Measurements from ENCODE around the gene XKR8.

The XKR8 gene

DNA sequence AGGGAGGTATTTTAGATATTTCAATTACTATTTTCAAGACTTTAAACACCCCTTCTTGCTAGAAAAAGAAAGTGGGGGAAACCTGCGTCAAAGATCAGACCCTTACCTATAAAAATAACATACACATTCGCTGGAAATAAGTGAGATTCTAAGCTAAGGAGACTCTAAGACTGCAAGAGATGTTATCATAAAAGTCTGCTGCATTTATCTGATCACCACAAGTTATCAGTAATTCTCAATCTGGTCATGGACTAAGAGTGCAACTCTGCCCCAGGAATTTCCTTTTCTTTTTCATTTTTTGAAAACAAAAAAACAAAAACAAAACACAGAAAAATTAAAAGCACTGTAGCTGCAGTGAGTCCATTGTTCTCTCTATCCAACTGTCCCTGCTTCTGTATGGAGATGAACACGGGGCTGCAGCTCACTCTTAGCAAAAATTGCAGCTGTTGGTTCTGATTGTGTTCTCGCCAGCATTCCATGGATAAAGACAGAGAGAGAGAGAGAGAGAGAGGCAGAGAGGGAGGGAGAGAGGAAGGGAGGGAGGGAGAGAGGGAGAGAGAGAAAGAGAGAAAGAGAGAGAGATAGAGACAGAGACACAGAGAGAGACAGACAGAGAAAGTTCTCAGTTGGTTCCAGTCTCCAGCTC lies 14.1 kb downstream of the XKR8 start:
- peaks cover 4% of the 10 kb centered on the region for H3K4me1 ChIP-seq (ENCODE audit: insufficient read depth, insufficient read length)
- no peak for TF ChIP-seq YY1 (IDR thresholded peaks at IDR 0.05; ENCODE audit: insufficient read depth, insufficient read length)
- TF ChIP-seq ZNF274 (IDR thresholded peaks at IDR 0.05; ENCODE audit: low read depth, low read length): no peak
- no peak for TF ChIP-seq SUZ12 (IDR thresholded peaks at IDR 0.05; ENCODE audit: extremely low read depth, insufficient read depth, insufficient read length)
- no peak overlapping the region for H3K4me3 ChIP-seq (ENCODE audit: insufficient read length, low read depth)
- H3K9ac ChIP-seq (ENCODE audit: insufficient read length, low read depth): no peak overlapping the region
- DNase-seq (ENCODE audit: low read depth, low spot score): no peak
- no peaks in the 10 kb centered on the region for H3K9me3 ChIP-seq (ENCODE audit: insufficient read depth, low read length)
- no peaks in the 10 kb centered on the region for H3K27me3 ChIP-seq (ENCODE audit: insufficient read depth, insufficient read length)
- H3K36me3 ChIP-seq (ENCODE audit: insufficient read depth, insufficient read length, low read length): peaks cover 64% of the 10 kb centered on the region

- no peak for TF ChIP-seq ZNF274 (IDR thresholded peaks at IDR 0.05; ENCODE audit: low read depth, low read length)
- no peak for TF ChIP-seq YY1 (IDR thresholded peaks at IDR 0.05; ENCODE audit: insufficient read depth, insufficient read length)
- TF ChIP-seq SUZ12 (IDR thresholded peaks at IDR 0.05; ENCODE audit: extremely low read depth, insufficient read depth, insufficient read length): no peak
- DNase-seq (ENCODE audit: low read depth, low spot score): no peak
- H3K9ac ChIP-seq (ENCODE audit: insufficient read length, low read depth): no peak overlapping the region
- H3K27me3 ChIP-seq (ENCODE audit: insufficient read depth, insufficient read length): no peaks in the 10 kb centered on the region
- H3K9me3 ChIP-seq (ENCODE audit: insufficient read depth, low read length): no peaks in the 10 kb centered on the region
- H3K36me3 ChIP-seq (ENCODE audit: insufficient read depth, insufficient read length, low read length): peaks cover 64% of the 10 kb centered on the region
- peaks cover 4% of the 10 kb centered on the region for H3K4me1 ChIP-seq (ENCODE audit: insufficient read depth, insufficient read length)
- H3K4me3 ChIP-seq (ENCODE audit: insufficient read length, low read depth): no peak overlapping the region
These were observed 14.6 kb downstream of the XKR8 start for GRCh38 chr1:27974417-27974781.

- Histone ChIP-seq H3K9ac (ENCODE audit: insufficient read length, low read depth) (no peak overlapping the region), H3K36me3 (ENCODE audit: insufficient read depth, insufficient read length, low read length) (peaks cover 34% of the 10 kb centered on the region), H3K4me1 (ENCODE audit: insufficient read depth, insufficient read length) (no peaks in the 10 kb centered on the region), H3K27me3 (ENCODE audit: insufficient read depth, insufficient read length) (no peaks in the 10 kb centered on the region), H3K9me3 (ENCODE audit: insufficient read depth, low read length) (no peaks in the 10 kb centered on the region), H3K4me3 (ENCODE audit: insufficient read length, low read depth) (no peak overlapping the region)
- DNase-seq (ENCODE audit: low read depth, low spot score): peak; percentile 11
- TF ChIP-seq YY1 (IDR thresholded peaks at IDR 0.05; ENCODE audit: insufficient read depth, insufficient read length): no peak
- no peak for TF ChIP-seq SUZ12 (IDR thresholded peaks at IDR 0.05; ENCODE audit: extremely low read depth, insufficient read depth, insufficient read length)
- no peak for TF ChIP-seq ZNF274 (IDR thresholded peaks at IDR 0.05; ENCODE audit: low read depth, low read length)
These were observed 19.5 kb downstream of the XKR8 start for GRCh38 chr1:27979151-27979858.

- DNase-seq (ENCODE audit: low read depth, low spot score): no peak
- no peaks in the 10 kb centered on the region for H3K27me3 ChIP-seq (ENCODE audit: insufficient read depth, insufficient read length)
These were observed 20.1 kb downstream of the XKR8 start for GRCh38 chr1:27979859-27980201.

DNA sequence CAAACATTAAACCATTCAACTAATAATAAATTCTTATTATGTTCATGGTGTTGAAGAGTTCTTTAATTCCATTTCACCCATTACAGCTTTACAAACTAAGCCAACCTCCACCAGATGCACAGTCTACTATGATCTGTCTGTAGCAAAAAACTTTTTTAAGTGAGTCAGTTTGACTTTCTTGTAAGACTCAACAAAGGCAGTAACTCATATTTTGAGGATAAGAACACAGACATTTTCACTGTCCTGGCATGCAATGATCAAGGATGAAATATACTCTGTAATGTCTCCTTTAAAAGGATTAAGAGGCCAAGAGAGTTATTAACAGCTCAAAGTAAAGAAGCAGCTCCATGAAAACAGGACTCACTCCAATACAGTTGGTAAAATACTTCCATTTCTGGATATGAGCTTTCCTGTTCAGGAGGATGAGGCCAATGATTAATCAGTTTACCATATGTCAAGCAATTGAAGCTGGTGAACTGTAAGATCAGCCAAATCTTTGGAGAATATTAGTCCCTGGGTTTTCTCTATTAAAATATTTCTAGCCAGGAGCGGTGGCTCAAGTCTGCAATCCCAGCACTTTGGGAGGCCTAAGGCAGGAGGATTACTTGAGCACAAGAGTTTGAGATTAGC lies 20.6 kb downstream of the XKR8 start:
- Histone ChIP-seq H3K27me3 (ENCODE audit: insufficient read depth, insufficient read length) (no peaks in the 10 kb centered on the region), H3K4me1 (ENCODE audit: insufficient read depth, insufficient read length) (no peaks in the 10 kb centered on the region), H3K9me3 (ENCODE audit: insufficient read depth, low read length) (no peaks in the 10 kb centered on the region), H3K4me3 (ENCODE audit: insufficient read length, low read depth) (no peak overlapping the region), H3K36me3 (ENCODE audit: insufficient read depth, insufficient read length, low read length) (peaks cover 30% of the 10 kb centered on the region), H3K9ac (ENCODE audit: insufficient read length, low read depth) (no peak overlapping the region)
- TF ChIP-seq ZNF274 (IDR thresholded peaks at IDR 0.05; ENCODE audit: low read depth, low read length): no peak
- no peak for TF ChIP-seq SUZ12 (IDR thresholded peaks at IDR 0.05; ENCODE audit: extremely low read depth, insufficient read depth, insufficient read length)
- no peak for TF ChIP-seq YY1 (IDR thresholded peaks at IDR 0.05; ENCODE audit: insufficient read depth, insufficient read length)
- no peak for DNase-seq (ENCODE audit: low read depth, low spot score)

More at GRCh38 chr1:27979859-27980201, 20.1 kb downstream of the XKR8 start:
- no peak overlapping the region for H3K9ac ChIP-seq (ENCODE audit: insufficient read length, low read depth)
- H3K9me3 ChIP-seq (ENCODE audit: insufficient read depth, low read length): no peaks in the 10 kb centered on the region
- no peaks in the 10 kb centered on the region for H3K4me1 ChIP-seq (ENCODE audit: insufficient read depth, insufficient read length)
- peaks cover 29% of the 10 kb centered on the region for H3K36me3 ChIP-seq (ENCODE audit: insufficient read depth, insufficient read length, low read length)
- TF ChIP-seq SUZ12 (IDR thresholded peaks at IDR 0.05; ENCODE audit: extremely low read depth, insufficient read depth, insufficient read length) (no peak), ZNF274 (IDR thresholded peaks at IDR 0.05; ENCODE audit: low read depth, low read length) (no peak), YY1 (IDR thresholded peaks at IDR 0.05; ENCODE audit: insufficient read depth, insufficient read length) (no peak)
- H3K4me3 ChIP-seq (ENCODE audit: insufficient read length, low read depth): no peak overlapping the region

- TF ChIP-seq SUZ12 (IDR thresholded peaks at IDR 0.05; ENCODE audit: extremely low read depth, insufficient read depth, insufficient read length) (no peak), ZNF274 (IDR thresholded peaks at IDR 0.05; ENCODE audit: low read depth, low read length) (no peak), YY1 (IDR thresholded peaks at IDR 0.05; ENCODE audit: insufficient read depth, insufficient read length) (no peak)
- no peak for DNase-seq (ENCODE audit: low read depth, low spot score)
These were observed 21.4 kb downstream of the XKR8 start for GRCh38 chr1:27981145-27981544.

DNA sequence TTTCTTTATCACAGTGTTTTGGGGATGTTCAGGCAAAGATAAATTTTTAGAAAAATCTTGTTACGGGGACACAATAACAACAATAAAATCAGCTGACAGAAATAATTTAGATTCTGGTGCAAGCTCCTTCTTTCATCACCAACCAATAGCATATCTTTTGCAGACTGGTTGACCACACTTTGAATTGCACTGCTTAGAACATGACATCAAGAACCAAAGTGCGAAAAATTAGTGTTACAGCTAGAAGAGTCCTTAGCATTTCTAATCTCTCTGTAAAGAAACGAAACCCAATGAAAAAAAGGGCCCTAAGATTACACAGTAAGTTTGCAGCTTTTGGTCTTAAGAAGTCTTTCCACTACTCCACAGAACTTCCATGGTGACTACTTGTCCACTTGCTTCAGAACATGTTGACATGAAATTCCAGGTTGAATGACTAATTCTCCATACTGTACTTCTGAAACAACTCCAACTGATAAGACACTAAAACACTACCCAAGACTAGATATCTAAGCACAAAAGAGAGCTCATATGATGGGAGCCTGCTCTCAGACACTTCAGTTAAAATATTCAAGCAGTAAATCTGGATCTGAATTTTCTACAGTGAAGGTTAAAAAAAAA lies 31.3 kb downstream of the XKR8 start:
- Histone ChIP-seq H3K4me3 (ENCODE audit: insufficient read length, low read depth) (no peak overlapping the region), H3K27me3 (ENCODE audit: insufficient read depth, insufficient read length) (no peaks in the 10 kb centered on the region), H3K9me3 (ENCODE audit: insufficient read depth, low read length) (no peaks in the 10 kb centered on the region), H3K4me1 (ENCODE audit: insufficient read depth, insufficient read length) (no peaks in the 10 kb centered on the region), H3K9ac (ENCODE audit: insufficient read length, low read depth) (no peak overlapping the region), H3K36me3 (ENCODE audit: insufficient read depth, insufficient read length, low read length) (peaks cover 88% of the 10 kb centered on the region)
- DNase-seq (ENCODE audit: low read depth, low spot score): no peak
- TF ChIP-seq ZNF274 (IDR thresholded peaks at IDR 0.05; ENCODE audit: low read depth, low read length): no peak
- TF ChIP-seq YY1 (IDR thresholded peaks at IDR 0.05; ENCODE audit: insufficient read depth, insufficient read length): no peak
- TF ChIP-seq SUZ12 (IDR thresholded peaks at IDR 0.05; ENCODE audit: extremely low read depth, insufficient read depth, insufficient read length): no peak

More at GRCh38 chr1:27981145-27981544, 21.4 kb downstream of the XKR8 start:
- H3K27me3 ChIP-seq (ENCODE audit: insufficient read depth, insufficient read length): no peaks in the 10 kb centered on the region
- no peak overlapping the region for H3K9ac ChIP-seq (ENCODE audit: insufficient read length, low read depth)
- H3K4me3 ChIP-seq (ENCODE audit: insufficient read length, low read depth): no peak overlapping the region
- H3K36me3 ChIP-seq (ENCODE audit: insufficient read depth, insufficient read length, low read length): peaks cover 28% of the 10 kb centered on the region
- no peaks in the 10 kb centered on the region for H3K9me3 ChIP-seq (ENCODE audit: insufficient read depth, low read length)
- H3K4me1 ChIP-seq (ENCODE audit: insufficient read depth, insufficient read length): no peaks in the 10 kb centered on the region

Data from NT2/D1 (cell line).